BE2C (cell line): ENCODE data around the gene DNAJC10.
"Not testable (repeated sequence)": the region's sequence is repeated elsewhere in the genome, so short reads cannot be mapped to it uniquely, and the experiment has no call there.

Experiments used
- DNase-seq: peaks from one replicate; pipeline ENCODE4 v3.0.0-alpha.2; 2020
- H3K27me3 ChIP-seq: fragments of 250-450 bp; sonication (Bioruptor Pico); 2 replicates; pipeline ENCODE4 v1.5.1; 2020; ENCODE audit warnings: mild to moderate bottlenecking
- H3K36me3 ChIP-seq: fragments of 250-450 bp; sonication (Bioruptor Pico); 2 replicates; pipeline ENCODE4 v1.5.1; 2020; ENCODE audit warnings: mild to moderate bottlenecking
- H3K4me1 ChIP-seq: fragments of 250-450 bp; sonication (Bioruptor Pico); 2 replicates; pipeline ENCODE4 v1.5.1; 2020
- H3K4me3 ChIP-seq: 2 replicates; pipeline ENCODE4 v1.5.1; 2011; ENCODE audit warnings: low read depth, low read length
- H3K9me3 ChIP-seq: fragments of 250-450 bp; sonication (Bioruptor Pico); 2 replicates; pipeline ENCODE4 v1.5.1; 2020
- CTCF ChIP-seq: IDR thresholded peaks from 2 replicates; pipeline ENCODE4 v1.5.1; 2012; ENCODE audit warnings: mild to moderate bottlenecking, low read depth, low read length

DNAJC10 gene

GRCh38 chr2:182766626-182767025, 50.6 kb downstream of the DNAJC10 start:
- no peaks in the 10 kb centered on the region for H3K9me3 ChIP-seq
- no peak overlapping the region for H3K4me3 ChIP-seq
- no peak for DNase-seq
- no peaks in the 10 kb centered on the region for H3K36me3 ChIP-seq
- H3K4me1 ChIP-seq = no peaks in the 10 kb centered on the region
- no peak for TF ChIP-seq CTCF
- H3K27me3 ChIP-seq = no peaks in the 10 kb centered on the region

- H3K4me3 ChIP-seq = no peak overlapping the region
- H3K36me3 ChIP-seq = no peaks in the 10 kb centered on the region
- H3K4me1 ChIP-seq = no peaks in the 10 kb centered on the region
- TF ChIP-seq CTCF = peak; percentile 53
- DNase-seq = no peak
- H3K9me3 ChIP-seq = no peaks in the 10 kb centered on the region
- no peaks in the 10 kb centered on the region for H3K27me3 ChIP-seq
Observed at GRCh38 chr2:182767578-182767977, 51.5 kb downstream of the DNAJC10 start.

GRCh38 chr2:182768950-182769349, 52.9 kb downstream of the DNAJC10 start:
- H3K36me3 ChIP-seq, H3K4me1 ChIP-seq, H3K27me3 ChIP-seq, H3K9me3 ChIP-seq, DNase-seq, H3K4me3 ChIP-seq: not testable (repeated sequence)

- TF ChIP-seq CTCF = no peak
- no peaks in the 10 kb centered on the region for H3K36me3 ChIP-seq
- no peak overlapping the region for H3K4me3 ChIP-seq
- no peak for DNase-seq
- no peaks in the 10 kb centered on the region for H3K4me1 ChIP-seq
- H3K9me3 ChIP-seq = no peaks in the 10 kb centered on the region
- H3K27me3 ChIP-seq = no peaks in the 10 kb centered on the region
Observed at GRCh38 chr2:182779323-182779722, 63.3 kb downstream of the DNAJC10 start.

- not testable (repeated sequence) for H3K4me1 ChIP-seq, H3K9me3 ChIP-seq, DNase-seq, H3K36me3 ChIP-seq, H3K27me3 ChIP-seq, H3K4me3 ChIP-seq
Observed at GRCh38 chr2:182781099-182781498, 65.0 kb downstream of the DNAJC10 start.

GRCh38 chr2:182782686-182783085, 66.6 kb downstream of the DNAJC10 start:
- H3K9me3 ChIP-seq, DNase-seq: not testable (repeated sequence)

GRCh38 chr2:182784058-182784706, 68.1 kb downstream of the DNAJC10 start:
- Histone ChIP-seq H3K4me1 (no peaks in the 10 kb centered on the region), H3K4me3 (no peak overlapping the region), H3K27me3 (no peaks in the 10 kb centered on the region), H3K9me3 (no peaks in the 10 kb centered on the region), H3K36me3 (no peaks in the 10 kb centered on the region)
- DNase-seq = no peak
- no peak for TF ChIP-seq CTCF

More at GRCh38 chr2:182782686-182783085, 66.6 kb downstream of the DNAJC10 start:
- H3K36me3 ChIP-seq, H3K4me3 ChIP-seq, H3K4me1 ChIP-seq, H3K27me3 ChIP-seq: not testable (repeated sequence)

GRCh38 chr2:182784777-182785176, 68.7 kb downstream of the DNAJC10 start:
- Histone ChIP-seq H3K9me3 (no peaks in the 10 kb centered on the region), H3K4me3 (no peak overlapping the region), H3K36me3 (no peaks in the 10 kb centered on the region), H3K4me1 (no peaks in the 10 kb centered on the region), H3K27me3 (no peaks in the 10 kb centered on the region)
- TF ChIP-seq CTCF = peak; percentile 47; the same call in 1 of the 2 replicates
- DNase-seq = no peak
